ENCODE data around the gene TLCD3A.
"Not testable (repeated sequence)": the region's sequence is repeated elsewhere in the genome, so short reads cannot be mapped to it uniquely, and the experiment has no call there.

- not testable (repeated sequence) for TF ChIP-seq CTCF (conservative IDR thresholded peaks at IDR 0.05; ENCODE audit: low read depth, low read length); POLR2A (IDR thresholded peaks at IDR 0.05; ENCODE audit: low read depth, low read length); RFX5 (IDR thresholded peaks at IDR 0.05; ENCODE audit: low read depth, low read length); USF2 (IDR thresholded peaks at IDR 0.05; ENCODE audit: low read depth, low read length); RAD21 (IDR thresholded peaks at IDR 0.05; ENCODE audit: low read length); CHD1 (IDR thresholded peaks at IDR 0.05; ENCODE audit: low read depth, low read length)
Observed at GRCh38 chr17:749359-749758, 17.0 kb downstream of the TLCD3A start.
